ENCODE results near the gene GNAO1. TPM values are rescaled to one million over a fixed set of nuclear protein-coding genes. Genes with fewer than 3 reads are reported as not detected.

GNAO1 gene
- total and polyA plus RNA-seq, 5 donors from 2014 or later: 3.0 TPM; not detected in 4

GRCh38 chr16:56320056-56320455, 128.8 kb downstream of the GNAO1 start:
- no peak for ATAC-seq (ENCODE audit: low read depth in 2 of 2)
- H3K27me3 ChIP-seq (ENCODE audit: control insufficient read depth, insufficient read depth, low read length): no peaks in the 10 kb centered on the region
- Mint-ChIP-seq H3K27ac (no peak overlapping the region), H3K9me3 (no peaks in the 10 kb centered on the region), H3K27me3 (peaks cover 4% of the 10 kb centered on the region), H3K36me3 (no peaks in the 10 kb centered on the region), H3K4me3 (no peak overlapping the region), H3K4me1 (peaks cover 0 to 10% (median 0%) of the 10 kb centered on the region in 4 donors)
- H3K4me1 ChIP-seq (ENCODE audit: control insufficient read depth, insufficient read depth, low read length, poor library complexity, severe bottlenecking): peaks cover 7% of the 10 kb centered on the region
- DNase-seq: no peak
- no peak overlapping the region for H3K27ac ChIP-seq (ENCODE audit: insufficient read depth, low read length, poor library complexity, severe bottlenecking)
- H3K4me3 ChIP-seq (ENCODE audit: low read depth, low read length): no peak overlapping the region
- H3K9me3 ChIP-seq (ENCODE audit: control insufficient read depth in 2 of 2, low read length in 2 of 2): no peaks in the 10 kb centered on the region
- H3K36me3 ChIP-seq (ENCODE audit: control insufficient read depth, insufficient read depth, low read length): no peaks in the 10 kb centered on the region

GRCh38 chr16:56320811-56321558, 129.7 kb downstream of the GNAO1 start:
- H3K9me3 ChIP-seq (ENCODE audit: control insufficient read depth in 2 of 2, low read length in 2 of 2): no peaks in the 10 kb centered on the region
- H3K4me3 Mint-ChIP-seq: no peak overlapping the region
- ATAC-seq (ENCODE audit: low read depth in 2 of 2): no peak
- DNase-seq: no peak
- no peak overlapping the region for H3K4me3 ChIP-seq (ENCODE audit: low read depth, low read length)
- H3K27ac ChIP-seq (ENCODE audit: insufficient read depth, low read length, poor library complexity, severe bottlenecking): no peak overlapping the region
- H3K4me1 Mint-ChIP-seq: peaks cover 0 to 10% (median 0%) of the 10 kb centered on the region in 4 donors
- H3K9me3 Mint-ChIP-seq: no peaks in the 10 kb centered on the region
- H3K27me3 ChIP-seq (ENCODE audit: control insufficient read depth, insufficient read depth, low read length): no peaks in the 10 kb centered on the region
- H3K4me1 ChIP-seq (ENCODE audit: control insufficient read depth, insufficient read depth, low read length, poor library complexity, severe bottlenecking): peaks cover 7% of the 10 kb centered on the region
- peaks cover 4% of the 10 kb centered on the region for H3K27me3 Mint-ChIP-seq
- no peaks in the 10 kb centered on the region for H3K36me3 ChIP-seq (ENCODE audit: control insufficient read depth, insufficient read depth, low read length)
- no peaks in the 10 kb centered on the region for H3K36me3 Mint-ChIP-seq
- peak overlapping the region in 1 of 3 donors; percentile 1 for H3K27ac Mint-ChIP-seq

- Mint-ChIP-seq H3K4me1 (peaks cover 0 to 10% (median 0%) of the 10 kb centered on the region in 4 donors), H3K4me3 (no peak overlapping the region), H3K36me3 (no peaks in the 10 kb centered on the region), H3K9me3 (no peaks in the 10 kb centered on the region), H3K27ac (no peak overlapping the region), H3K27me3 (peaks cover 4% of the 10 kb centered on the region)
- no peak overlapping the region for H3K4me3 ChIP-seq (ENCODE audit: low read depth, low read length)
- no peaks in the 10 kb centered on the region for H3K27me3 ChIP-seq (ENCODE audit: control insufficient read depth, insufficient read depth, low read length)
- DNase-seq: no peak
- H3K36me3 ChIP-seq (ENCODE audit: control insufficient read depth, insufficient read depth, low read length): no peaks in the 10 kb centered on the region
- peaks cover 7% of the 10 kb centered on the region for H3K4me1 ChIP-seq (ENCODE audit: control insufficient read depth, insufficient read depth, low read length, poor library complexity, severe bottlenecking)
- no peak for ATAC-seq (ENCODE audit: low read depth in 2 of 2)
- H3K9me3 ChIP-seq (ENCODE audit: control insufficient read depth in 2 of 2, low read length in 2 of 2): no peaks in the 10 kb centered on the region
- no peak overlapping the region for H3K27ac ChIP-seq (ENCODE audit: insufficient read depth, low read length, poor library complexity, severe bottlenecking)
Observed at GRCh38 chr16:56321571-56321970, 130.3 kb downstream of the GNAO1 start.

GRCh38 chr16:56324406-56324805, 133.1 kb downstream of the GNAO1 start:
- Histone ChIP-seq H3K9me3 (ENCODE audit: control insufficient read depth in 2 of 2, low read length in 2 of 2) (no peaks in the 10 kb centered on the region), H3K4me1 (ENCODE audit: control insufficient read depth, insufficient read depth, low read length, poor library complexity, severe bottlenecking) (no peaks in the 10 kb centered on the region), H3K27me3 (ENCODE audit: control insufficient read depth, insufficient read depth, low read length) (no peaks in the 10 kb centered on the region), H3K4me3 (ENCODE audit: low read depth, low read length) (no peak overlapping the region), H3K36me3 (ENCODE audit: control insufficient read depth, insufficient read depth, low read length) (no peaks in the 10 kb centered on the region), H3K27ac (ENCODE audit: insufficient read depth, low read length, poor library complexity, severe bottlenecking) (no peak overlapping the region)
- H3K27me3 Mint-ChIP-seq: peaks cover 4% of the 10 kb centered on the region
- no peak overlapping the region for H3K27ac Mint-ChIP-seq
- ATAC-seq (ENCODE audit: low read depth in 2 of 2): no peak
- H3K4me1 Mint-ChIP-seq: no peaks in the 10 kb centered on the region
- H3K4me3 Mint-ChIP-seq: no peak overlapping the region
- no peaks in the 10 kb centered on the region for H3K36me3 Mint-ChIP-seq
- no peaks in the 10 kb centered on the region for H3K9me3 Mint-ChIP-seq
- no peak for DNase-seq

- ATAC-seq (ENCODE audit: low read depth in 2 of 2): no peak
- H3K27me3 Mint-ChIP-seq: no peaks in the 10 kb centered on the region
- no peak for DNase-seq
- H3K9me3 ChIP-seq (ENCODE audit: control insufficient read depth in 2 of 2, low read length in 2 of 2): no peaks in the 10 kb centered on the region
- H3K4me1 ChIP-seq (ENCODE audit: control insufficient read depth, insufficient read depth, low read length, poor library complexity, severe bottlenecking): no peaks in the 10 kb centered on the region
- H3K27me3 ChIP-seq (ENCODE audit: control insufficient read depth, insufficient read depth, low read length): no peaks in the 10 kb centered on the region
- H3K4me1 Mint-ChIP-seq: no peaks in the 10 kb centered on the region
- H3K4me3 ChIP-seq (ENCODE audit: low read depth, low read length): no peak overlapping the region
- no peaks in the 10 kb centered on the region for H3K36me3 ChIP-seq (ENCODE audit: control insufficient read depth, insufficient read depth, low read length)
- H3K27ac ChIP-seq (ENCODE audit: insufficient read depth, low read length, poor library complexity, severe bottlenecking): no peak overlapping the region
- H3K9me3 Mint-ChIP-seq: peaks cover 0 to 2% (median 0%) of the 10 kb centered on the region in 7 donors
- no peak overlapping the region for H3K27ac Mint-ChIP-seq
- H3K36me3 Mint-ChIP-seq: no peaks in the 10 kb centered on the region
- no peak overlapping the region for H3K4me3 Mint-ChIP-seq
Observed at GRCh38 chr16:56325956-56326355, 134.7 kb downstream of the GNAO1 start.

- DNase-seq: no peak
- no peak for ATAC-seq (ENCODE audit: low read depth in 2 of 2)
- H3K9me3 Mint-ChIP-seq: peaks cover 0 to 2% (median 0%) of the 10 kb centered on the region in 7 donors
- Histone ChIP-seq H3K27me3 (ENCODE audit: control insufficient read depth, insufficient read depth, low read length) (no peaks in the 10 kb centered on the region), H3K9me3 (ENCODE audit: control insufficient read depth in 2 of 2, low read length in 2 of 2) (no peaks in the 10 kb centered on the region), H3K4me1 (ENCODE audit: control insufficient read depth, insufficient read depth, low read length, poor library complexity, severe bottlenecking) (no peaks in the 10 kb centered on the region), H3K4me3 (ENCODE audit: low read depth, low read length) (no peak overlapping the region), H3K27ac (ENCODE audit: insufficient read depth, low read length, poor library complexity, severe bottlenecking) (no peak overlapping the region), H3K36me3 (ENCODE audit: control insufficient read depth, insufficient read depth, low read length) (no peaks in the 10 kb centered on the region)
- H3K4me1 Mint-ChIP-seq: peaks cover 0 to 1% (median 0%) of the 10 kb centered on the region in 4 donors
- H3K27ac Mint-ChIP-seq: no peak overlapping the region
- no peaks in the 10 kb centered on the region for H3K27me3 Mint-ChIP-seq
- no peak overlapping the region for H3K4me3 Mint-ChIP-seq
- no peaks in the 10 kb centered on the region for H3K36me3 Mint-ChIP-seq
Observed at GRCh38 chr16:56327071-56327928, 136.0 kb downstream of the GNAO1 start.

GRCh38 chr16:56327929-56328258, 136.6 kb downstream of the GNAO1 start:
- H3K4me3 Mint-ChIP-seq: no peak overlapping the region
- H3K27ac Mint-ChIP-seq: no peak overlapping the region
- Histone ChIP-seq H3K27ac (ENCODE audit: insufficient read depth, low read length, poor library complexity, severe bottlenecking) (no peak overlapping the region), H3K4me1 (ENCODE audit: control insufficient read depth, insufficient read depth, low read length, poor library complexity, severe bottlenecking) (no peaks in the 10 kb centered on the region), H3K27me3 (ENCODE audit: control insufficient read depth, insufficient read depth, low read length) (no peaks in the 10 kb centered on the region), H3K4me3 (ENCODE audit: low read depth, low read length) (no peak overlapping the region), H3K36me3 (ENCODE audit: control insufficient read depth, insufficient read depth, low read length) (no peaks in the 10 kb centered on the region), H3K9me3 (ENCODE audit: control insufficient read depth in 2 of 2, low read length in 2 of 2) (no peaks in the 10 kb centered on the region)
- ATAC-seq (ENCODE audit: low read depth in 2 of 2): no peak
- no peaks in the 10 kb centered on the region for H3K27me3 Mint-ChIP-seq
- no peak for DNase-seq
- peaks cover 0 to 3% (median 0%) of the 10 kb centered on the region in 4 donors for H3K4me1 Mint-ChIP-seq
- no peaks in the 10 kb centered on the region for H3K36me3 Mint-ChIP-seq
- H3K9me3 Mint-ChIP-seq: peaks cover 0 to 2% (median 0%) of the 10 kb centered on the region in 7 donors

Measured in CD4-positive, CD25-positive, alpha-beta regulatory T cell (primary cell).